Pulmonary artery endothelial cell (primary cell): Measurements from ENCODE around the gene OGFR. TPM values are rescaled to one million over a fixed set of nuclear protein-coding genes. Genes with fewer than 3 reads are reported as not detected.

Experiments
- DNase-seq: peaks from one replicate; pipeline ENCODE4 v3.0.0-alpha.2; 2011; ENCODE audit warnings: low read depth, low spot score
- total RNA-seq: library from RNA; depleted of rRNA; stranded (reverse); fragments of >200 nt; gene quantifications from 2 replicates; pipeline ENCODE4 v1.2.3, GENCODE V29; 2014

Gene OGFR
- total RNA-seq, 1 donor from 2014 or later: 39.5 TPM

DNA sequence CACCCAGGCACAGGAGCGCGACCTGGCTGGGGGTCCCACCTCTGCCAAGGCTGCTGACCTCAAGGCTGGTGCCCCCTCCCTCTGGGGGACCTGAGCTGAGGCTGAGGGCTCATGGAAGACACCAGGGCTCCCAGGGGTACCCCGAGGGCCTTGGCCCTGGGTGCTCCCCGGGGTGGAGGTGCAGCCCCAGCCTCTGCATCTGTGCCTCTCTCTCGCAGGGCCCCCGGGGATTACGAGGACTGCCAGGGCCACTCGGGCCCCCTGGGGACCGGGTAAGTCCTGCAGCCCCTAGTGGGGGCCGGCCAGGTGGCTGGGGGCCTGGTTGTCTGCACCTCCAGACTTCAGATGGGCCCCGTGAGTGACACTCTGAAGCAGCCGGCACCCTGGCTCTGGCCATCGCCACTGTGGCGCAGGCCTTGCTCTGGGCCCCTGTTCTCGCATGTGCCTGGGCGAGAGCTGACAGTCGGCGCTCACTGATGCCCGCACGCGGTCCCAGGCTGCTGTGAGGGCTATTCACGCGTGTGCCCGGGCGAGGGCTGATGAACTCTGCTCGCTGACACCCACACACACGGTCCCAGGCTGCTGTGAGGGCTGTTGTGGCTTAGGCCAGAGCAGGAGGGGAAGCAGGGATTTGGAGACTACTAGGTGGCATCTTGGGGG, 21.5 kb downstream of the OGFR start:
- no peak for DNase-seq

DNA sequence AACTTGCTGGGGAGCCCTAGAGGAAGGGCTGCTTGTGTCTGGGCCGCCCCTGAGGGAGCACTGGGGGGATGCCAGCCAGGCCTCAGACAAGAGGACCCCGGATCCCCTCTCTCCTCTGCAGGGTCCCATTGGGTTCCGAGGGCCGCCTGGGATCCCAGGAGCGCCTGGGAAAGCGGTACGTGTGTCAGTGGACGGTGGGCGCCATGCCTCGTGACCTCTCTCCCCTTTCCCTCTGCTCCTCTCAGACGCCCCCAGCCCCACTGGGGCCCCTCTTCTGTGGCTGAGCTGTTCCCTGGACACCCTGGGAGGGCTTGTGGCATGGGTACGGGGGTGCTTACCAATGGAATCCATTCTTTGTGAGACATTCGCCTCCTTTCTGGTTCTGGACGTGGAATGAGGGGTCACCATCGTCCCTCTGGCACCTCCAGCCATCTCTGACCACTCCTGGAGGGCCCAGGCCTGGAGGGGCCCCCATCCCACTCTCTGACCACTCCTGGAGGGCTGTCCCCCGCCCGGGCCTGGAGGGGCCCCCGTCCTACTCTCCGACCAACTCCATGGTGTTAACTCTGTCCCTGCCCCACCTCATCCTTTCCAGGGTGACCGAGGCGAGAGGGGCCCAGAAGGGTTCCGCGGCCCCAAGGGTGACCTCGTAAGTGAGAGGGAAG, 22.1 kb downstream of the OGFR start:
- DNase-seq: no peak

DNA sequence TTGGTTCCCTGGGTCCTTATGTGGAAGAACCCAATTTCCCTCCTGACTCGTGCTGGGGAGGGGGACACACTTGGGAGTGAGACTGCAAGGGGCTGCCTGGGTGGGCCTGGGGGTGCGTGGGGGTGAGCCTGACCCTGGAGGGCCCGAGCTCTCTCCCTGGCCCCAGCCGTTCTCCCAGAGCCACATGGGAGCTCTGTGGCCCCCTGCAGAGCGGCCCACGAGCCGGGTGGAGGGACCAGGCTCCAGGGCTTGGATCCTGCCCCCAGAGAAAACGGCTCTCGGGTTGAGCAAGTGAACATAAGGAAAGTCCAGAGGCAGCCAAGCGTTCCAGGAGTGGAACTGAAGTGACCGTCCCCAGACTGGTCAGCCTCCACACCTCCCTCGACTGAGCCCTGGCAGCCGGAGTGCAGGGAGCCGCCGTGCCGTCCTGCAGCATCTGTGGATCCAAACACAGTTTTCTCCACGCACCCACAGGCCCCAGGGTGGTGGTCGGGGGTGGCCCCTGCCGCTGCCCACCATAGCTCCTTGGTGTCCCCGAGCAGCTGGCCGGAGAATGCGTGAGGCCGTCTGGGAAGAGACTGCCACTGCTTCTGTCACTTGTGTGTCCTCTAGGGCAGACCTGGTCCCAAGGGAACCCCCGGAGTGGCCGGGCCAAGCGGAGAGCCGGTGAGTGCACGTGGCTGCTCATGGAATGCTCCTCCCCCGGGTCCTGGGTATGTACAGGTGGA, 22.8 kb downstream of the OGFR start:
- DNase-seq: no peak

- DNase-seq: no peak
These were observed 23.4 kb downstream of the OGFR start for GRCh38 chr20:62828051-62828450.

GRCh38 chr20:62828511-62829230, 24.0 kb downstream of the OGFR start:
- DNase-seq: no peak

GRCh38 chr20:62829231-62830230, 24.9 kb downstream of the OGFR start:
- DNase-seq: no peak

DNA sequence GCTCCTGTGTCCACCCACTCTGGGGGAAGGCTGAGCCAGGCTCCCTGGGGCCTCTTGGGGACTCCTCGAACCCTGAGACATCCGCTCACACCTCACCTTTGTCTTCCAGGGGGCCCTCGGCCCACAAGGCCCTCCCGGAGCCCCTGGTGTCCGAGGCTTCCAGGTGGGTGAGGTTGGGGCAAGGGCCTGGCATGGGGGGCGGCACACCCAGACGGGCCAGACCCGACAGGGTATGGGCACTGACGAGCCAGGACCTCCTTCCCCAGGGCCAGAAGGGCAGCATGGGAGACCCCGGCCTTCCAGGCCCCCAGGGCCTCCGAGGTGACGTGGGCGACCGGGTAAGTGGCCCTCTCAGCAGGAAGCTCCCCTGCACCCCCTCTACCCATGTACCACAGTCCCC, 25.6 kb downstream of the OGFR start:
- DNase-seq: no peak

GRCh38 chr20:62830821-62831220, 26.2 kb downstream of the OGFR start:
- no peak for DNase-seq

- DNase-seq: no peak
These were observed 26.7 kb downstream of the OGFR start for GRCh38 chr20:62831361-62831788.

DNA sequence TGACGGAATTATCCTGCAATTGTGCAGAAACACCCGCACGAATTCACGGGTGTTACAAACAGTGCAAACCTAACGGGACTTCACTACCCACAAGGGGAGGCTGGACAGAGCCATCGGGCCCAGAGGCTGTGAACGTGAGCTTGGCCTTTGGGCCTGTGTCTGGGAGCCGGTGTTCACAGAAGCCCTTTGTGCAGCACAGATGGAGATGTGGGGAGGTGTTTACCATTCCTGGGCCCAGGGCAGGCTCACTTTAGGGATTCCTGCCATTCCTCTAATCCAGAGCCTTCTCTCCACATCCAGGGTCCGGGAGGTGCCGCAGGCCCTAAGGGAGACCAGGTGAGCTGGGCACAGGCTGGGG, 27.2 kb downstream of the OGFR start:
- DNase-seq: no peak

DNA sequence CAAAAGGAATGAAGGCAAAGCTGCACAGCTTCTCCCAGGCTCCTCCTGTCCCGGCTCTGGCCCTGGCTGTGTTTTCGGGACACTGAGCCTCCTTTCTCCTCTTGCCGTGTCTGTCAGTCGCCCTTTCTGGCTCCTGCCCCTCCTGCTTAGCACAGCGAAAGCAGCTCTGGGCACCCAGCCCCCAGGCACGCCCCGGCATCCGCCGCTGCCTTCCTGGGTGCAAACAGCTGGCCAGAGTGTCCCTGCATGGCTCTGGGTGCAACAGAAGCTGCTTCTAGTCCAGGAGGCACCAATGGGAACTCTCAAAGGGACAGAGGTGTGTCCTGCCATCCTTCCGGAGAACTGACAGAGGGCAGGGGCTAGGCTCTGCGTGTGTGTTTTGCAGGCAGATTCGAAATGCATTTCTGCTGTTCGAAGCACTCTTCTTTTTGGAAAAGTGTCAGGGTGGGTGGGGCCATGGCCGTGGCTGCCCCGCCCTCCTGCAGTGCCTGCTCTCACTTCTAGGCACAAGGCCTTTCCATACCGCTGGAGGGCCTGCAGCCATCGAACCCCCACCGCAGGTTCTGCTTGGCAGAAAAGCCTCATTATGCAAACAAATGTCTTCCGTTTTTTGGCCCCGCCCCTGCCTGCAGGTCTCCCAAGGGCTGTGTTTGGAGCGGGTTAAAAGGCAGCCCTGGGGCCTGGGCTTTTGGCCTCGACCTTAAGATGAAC, 27.7 kb downstream of the OGFR start:
- DNase-seq: no peak

DNA sequence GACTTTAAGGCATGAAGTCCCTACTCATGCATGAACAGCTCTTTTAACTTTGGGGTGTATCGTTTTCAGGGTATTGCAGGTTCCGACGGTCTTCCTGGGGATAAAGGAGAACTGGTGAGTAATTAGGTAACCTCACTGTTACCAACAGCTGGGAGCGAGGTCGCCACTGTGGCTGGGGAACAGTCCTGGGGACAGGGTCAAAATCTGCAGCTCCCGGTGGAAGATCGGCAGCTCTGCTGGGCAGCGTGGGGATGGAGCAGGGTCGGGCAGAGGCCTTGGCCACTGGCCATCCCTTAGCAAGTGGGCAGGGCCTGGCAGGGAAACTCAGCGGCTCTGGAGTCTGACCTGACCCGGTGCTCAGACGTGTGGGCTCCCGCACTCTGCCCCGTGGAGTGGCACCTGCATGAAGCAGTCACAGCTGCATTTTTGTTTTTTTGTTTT, 28.3 kb downstream of the OGFR start:
- no peak for DNase-seq

DNA sequence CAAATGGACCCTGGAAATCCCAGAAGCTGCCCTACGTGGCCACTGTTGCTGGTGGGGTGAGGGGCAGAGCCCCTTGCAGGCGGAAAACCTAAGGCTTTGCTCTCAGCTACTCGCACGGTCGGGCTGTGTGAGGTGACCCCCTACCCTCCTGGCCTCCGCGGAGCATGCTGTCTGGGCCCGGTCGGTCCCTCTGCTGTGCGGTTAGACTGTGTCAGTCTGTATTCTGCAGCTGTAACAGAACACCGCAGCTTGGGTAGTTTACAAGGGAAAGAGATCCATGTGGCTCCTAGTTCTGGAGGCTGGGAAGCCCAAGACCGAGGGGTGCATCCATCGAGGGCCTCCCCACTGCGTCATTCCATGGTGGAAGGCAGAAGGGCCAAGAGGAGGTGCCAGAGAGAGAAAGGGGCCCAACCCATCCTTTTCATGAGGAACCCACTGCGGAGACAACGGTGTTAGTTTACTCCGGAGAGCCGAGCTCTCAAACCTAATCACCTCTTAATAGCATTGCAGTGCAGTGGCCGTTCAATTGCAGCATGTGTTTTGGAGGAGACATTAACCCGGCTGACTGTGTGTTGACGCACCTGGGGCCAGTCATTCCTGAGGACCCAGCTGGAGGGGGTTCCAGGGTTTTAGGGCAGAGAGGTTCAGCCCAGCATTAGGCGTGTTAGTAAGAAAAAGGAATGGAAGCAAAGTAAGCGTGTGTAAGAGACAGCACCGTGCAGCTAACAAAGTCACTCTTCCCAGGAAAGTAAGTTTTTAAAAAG, 30.5 kb downstream of the OGFR start:
- DNase-seq: no peak

DNA sequence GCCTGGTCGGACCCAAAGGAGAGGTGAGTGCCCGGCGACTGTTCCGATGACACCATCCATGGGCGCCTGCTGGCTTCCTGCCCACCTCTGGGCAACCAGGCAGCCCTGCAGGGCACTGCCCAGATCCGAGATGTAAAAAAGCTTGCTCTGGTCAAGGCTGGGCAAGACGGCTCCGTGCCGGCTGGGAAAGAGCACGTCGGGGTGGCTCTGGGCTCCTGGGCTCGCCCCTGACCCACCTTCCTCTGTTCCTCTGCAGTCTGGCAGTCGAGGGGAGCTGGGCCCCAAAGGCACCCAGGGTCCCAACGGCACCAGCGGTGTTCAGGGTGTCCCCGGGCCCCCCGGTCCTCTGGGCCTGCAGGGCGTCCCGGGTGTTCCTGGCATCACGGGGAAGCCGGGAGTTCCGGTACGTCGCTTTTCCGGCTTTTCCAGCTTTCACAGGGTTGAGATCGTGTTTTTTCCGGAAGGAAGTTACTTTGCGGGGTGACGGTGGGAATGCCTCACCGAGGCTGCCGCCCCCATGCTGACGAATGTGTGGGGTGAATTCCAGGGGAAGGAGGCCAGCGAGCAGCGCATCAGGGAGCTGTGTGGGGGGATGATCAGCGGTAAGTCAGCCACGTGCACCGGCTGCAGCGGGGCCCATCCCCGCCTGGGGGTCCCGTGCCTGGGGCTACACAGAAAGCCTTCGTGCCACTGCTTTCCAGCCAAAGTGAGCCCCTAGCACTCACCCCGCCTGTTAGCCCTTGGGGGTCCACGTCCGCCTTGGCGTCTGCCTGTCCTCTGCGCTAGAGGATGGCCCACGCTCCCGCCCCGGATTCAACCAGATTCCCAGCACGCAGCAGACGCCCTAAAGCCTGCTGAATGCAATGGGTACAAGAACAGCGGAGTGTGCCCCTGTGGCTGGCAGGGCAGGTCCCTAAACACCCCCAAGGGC, 31.6 kb downstream of the OGFR start:
- no peak for DNase-seq

- DNase-seq: no peak
These were observed 32.4 kb downstream of the OGFR start for GRCh38 chr20:62836967-62837490.

- no peak for DNase-seq
These were observed 33.1 kb downstream of the OGFR start for GRCh38 chr20:62837790-62838127.

GRCh38 chr20:62838128-62838891, 33.7 kb downstream of the OGFR start:
- DNase-seq: no peak
